Tongue (tissue), 2 donors: ENCODE data around the gene HDAC9. TPM values are rescaled to one million over a fixed set of nuclear protein-coding genes. Genes with fewer than 3 reads are reported as not detected.
"Not testable (repeated sequence)": the region's sequence is repeated elsewhere in the genome, so short reads cannot be mapped to it uniquely, and the experiment has no call there.

ENCODE experiments used
- DNase-seq: peaks from one replicate; pipeline ENCODE4 v3.0.0-alpha.2; 2015
- total RNA-seq: library from RNA; depleted of rRNA; stranded (reverse); fragments of >200 nt; gene quantifications from one replicate; pipeline ENCODE4 v1.2.3, GENCODE V29; 2014

Gene HDAC9
- total RNA-seq, 1 donor from 2014 or later: 56.2 TPM

- no peak for DNase-seq
These were observed 480.2 kb downstream of the HDAC9 start for GRCh38 chr7:18975689-18976280.

DNA sequence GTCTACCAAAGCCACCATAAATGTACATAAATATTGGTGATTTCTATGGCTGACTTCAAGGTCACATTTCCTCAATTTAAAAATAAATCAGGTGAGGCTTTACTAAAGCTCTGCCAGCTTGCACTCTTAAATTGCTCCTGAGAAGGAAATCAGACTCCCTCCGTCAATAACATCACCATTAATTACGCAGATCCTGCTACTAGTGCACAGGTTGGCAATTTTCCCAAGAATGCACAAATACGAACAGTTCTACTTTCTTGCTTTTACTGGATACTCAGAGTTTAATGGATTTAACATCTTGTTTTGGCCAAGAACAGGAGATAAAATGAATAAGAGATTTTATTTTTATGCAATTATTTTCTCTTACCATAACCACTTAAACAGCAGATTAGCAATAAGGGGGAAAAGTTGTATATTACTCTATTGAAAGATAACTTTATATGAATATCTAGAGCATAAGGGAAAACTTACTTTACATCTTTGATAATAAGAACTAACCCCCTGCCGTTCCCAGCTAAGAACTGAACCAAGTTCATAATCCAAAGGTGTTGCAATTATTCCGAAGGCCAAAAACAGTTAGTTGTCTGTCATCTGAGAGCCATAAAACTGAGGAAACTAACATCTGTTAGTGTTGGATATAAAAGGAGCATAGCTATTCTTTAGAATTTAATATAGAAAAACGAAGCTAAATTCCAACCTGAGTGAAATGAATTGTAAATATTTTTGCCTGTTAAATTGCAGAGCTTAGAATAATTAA, 481.3 kb downstream of the HDAC9 start:
- no peak for DNase-seq

DNA sequence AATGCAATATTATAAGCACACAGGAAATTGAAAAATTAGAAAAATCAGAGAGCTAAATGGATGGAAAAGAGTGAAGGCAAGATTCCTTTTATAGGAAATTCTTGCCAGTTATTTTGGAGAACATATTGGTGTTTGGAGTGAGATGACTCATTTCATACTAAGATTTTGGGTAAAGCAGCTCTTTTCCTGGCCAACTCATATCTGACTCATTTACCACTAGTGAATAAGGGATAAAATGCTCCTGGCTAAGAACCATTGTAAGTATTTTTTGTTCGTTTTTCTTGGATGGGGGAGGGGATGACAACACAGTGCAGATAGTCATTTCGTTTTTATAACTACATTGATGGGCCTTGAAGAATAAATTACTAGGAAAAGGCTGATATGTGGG, 482.6 kb downstream of the HDAC9 start:
- peak; percentile 15 for DNase-seq

GRCh38 chr7:18990700-18991099, 495.2 kb downstream of the HDAC9 start:
- DNase-seq: not testable (repeated sequence)

DNA sequence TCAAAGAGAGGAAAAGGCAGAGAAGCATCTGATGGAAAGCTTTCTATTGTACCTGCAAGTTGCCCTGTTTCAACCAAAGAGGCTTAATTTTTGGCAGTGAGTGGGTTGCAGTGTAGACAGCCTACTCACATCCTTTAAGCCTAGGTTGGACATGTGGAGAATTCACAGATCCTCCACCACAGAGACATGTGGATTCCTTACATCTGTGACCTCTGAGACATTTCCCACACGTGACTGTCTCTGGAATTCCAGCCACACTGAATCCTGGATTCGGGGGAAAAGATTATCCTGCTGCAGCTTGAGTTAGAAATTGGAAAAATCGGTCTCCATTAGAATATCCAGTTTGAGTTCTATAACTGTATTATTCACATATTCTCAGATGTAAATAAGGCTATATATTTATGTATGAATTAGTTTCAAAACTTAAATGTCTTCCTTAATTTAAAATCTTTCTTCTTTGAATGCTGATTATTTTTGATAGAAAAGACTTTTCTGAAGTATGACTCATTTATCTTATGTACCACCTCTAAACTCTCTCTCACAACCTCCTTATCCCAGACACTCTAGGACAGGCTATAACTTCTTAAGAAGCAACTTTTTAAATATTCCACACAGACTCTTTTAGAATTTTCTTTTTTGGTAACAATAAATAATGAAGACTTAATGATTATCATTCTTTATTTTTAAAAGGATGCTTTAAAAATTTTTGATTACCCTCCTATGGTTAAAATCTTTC, 498.6 kb downstream of the HDAC9 start:
- DNase-seq: no peak

DNA sequence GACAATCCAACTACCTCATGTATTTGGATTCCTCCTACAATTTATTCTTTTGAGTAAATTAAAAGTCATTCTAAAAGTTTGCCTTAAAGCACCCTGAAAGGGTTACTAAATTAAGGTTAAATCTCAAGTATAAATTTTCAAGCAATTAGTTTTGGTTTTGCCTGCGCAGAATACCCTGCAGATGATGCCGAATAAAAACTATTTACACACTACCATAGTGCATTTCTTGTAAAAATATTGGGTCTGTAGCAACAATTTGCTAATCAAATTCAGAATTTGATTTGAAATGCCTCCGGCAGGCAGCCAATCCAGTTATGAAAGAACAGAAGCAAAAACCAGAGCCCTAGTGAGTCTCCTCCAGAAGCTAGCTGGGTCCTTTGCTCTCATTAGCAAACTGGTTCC, 499.7 kb downstream of the HDAC9 start:
- peak; percentile 28 for DNase-seq

DNA sequence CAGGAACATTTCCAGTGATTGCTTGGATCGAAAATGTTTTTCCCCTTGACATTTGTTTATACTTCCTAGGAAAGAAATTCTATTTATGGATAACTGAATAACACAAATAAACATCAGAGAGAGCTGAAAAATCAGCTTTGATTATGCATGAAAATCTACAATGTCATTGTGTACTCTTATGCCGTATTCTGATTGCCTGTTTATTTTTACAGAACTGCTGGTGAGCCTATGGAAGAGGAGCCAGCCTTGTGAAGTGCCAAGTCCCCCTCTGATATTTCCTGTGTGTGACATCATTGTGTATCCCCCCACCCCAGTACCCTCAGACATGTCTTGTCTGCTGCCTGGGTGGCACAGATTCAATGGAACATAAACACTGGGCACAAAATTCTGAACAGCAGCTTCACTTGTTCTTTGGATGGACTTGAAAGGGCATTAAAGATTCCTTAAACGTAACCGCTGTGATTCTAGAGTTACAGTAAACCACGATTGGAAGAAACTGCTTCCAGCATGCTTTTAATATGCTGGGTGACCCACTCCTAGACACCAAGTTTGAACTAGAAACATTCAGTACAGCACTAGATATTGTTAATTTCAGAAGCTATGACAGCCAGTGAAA, 500.4 kb downstream of the HDAC9 start:
- peak; percentile 52 for DNase-seq

GRCh38 chr7:18996583-18996982, 501.0 kb downstream of the HDAC9 start:
- DNase-seq: no peak

- DNase-seq: no peak
These were observed 502.1 kb downstream of the HDAC9 start for GRCh38 chr7:18997477-18998150.

- DNase-seq: no peak
These were observed 504.9 kb downstream of the HDAC9 start for GRCh38 chr7:19000410-19000809.

GRCh38 chr7:19001854-19002253, 506.3 kb downstream of the HDAC9 start:
- no peak for DNase-seq

- peak; percentile 21 for DNase-seq
These were observed 513.8 kb downstream of the HDAC9 start for GRCh38 chr7:19009241-19009935.

DNA sequence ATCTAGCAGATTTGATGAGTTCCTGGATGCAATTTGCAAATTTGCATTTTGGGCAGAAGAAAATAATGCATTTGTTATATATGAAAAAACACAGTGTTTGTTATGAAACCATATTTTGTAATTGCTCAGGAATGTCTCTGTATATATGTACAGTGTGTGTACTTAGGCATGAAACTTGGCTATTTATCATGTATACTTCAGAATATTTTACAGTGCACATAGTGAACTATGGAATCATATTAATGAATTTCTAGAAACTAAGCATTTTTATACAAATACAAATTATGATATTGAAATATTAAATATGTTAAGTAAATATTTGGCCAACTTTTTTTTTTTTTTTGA, 514.4 kb downstream of the HDAC9 start:
- DNase-seq: no peak

GRCh38 chr7:19011212-19011611, 515.7 kb downstream of the HDAC9 start:
- DNase-seq: no peak

GRCh38 chr7:19015098-19015497, 519.5 kb downstream of the HDAC9 start:
- DNase-seq: no peak

DNA sequence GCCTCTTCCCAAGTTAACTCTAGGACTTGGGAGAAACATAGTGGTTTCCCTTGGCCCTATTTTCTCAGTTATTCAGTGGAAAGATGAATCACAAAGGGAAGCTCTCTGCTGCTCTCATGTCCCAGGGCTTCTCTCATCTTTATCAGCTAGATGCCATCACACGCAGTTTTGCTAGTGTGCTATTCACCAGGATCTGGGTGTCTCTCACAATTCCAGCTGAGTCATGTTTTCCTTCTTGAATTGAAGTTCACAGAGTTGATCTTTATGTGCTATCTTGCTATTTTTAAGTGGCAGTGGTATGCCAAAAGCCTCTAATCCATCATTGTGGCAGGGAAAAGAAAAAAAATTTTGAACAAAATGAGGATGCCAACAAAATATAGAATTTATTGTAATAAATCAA, 520.6 kb downstream of the HDAC9 start:
- no peak for DNase-seq

- no peak for DNase-seq
These were observed 521.8 kb downstream of the HDAC9 start for GRCh38 chr7:19017374-19017773.

- no peak for DNase-seq
These were observed 524.5 kb downstream of the HDAC9 start for GRCh38 chr7:19020062-19020461.

- DNase-seq: no peak
These were observed 525.2 kb downstream of the HDAC9 start for GRCh38 chr7:19020711-19021110.

- no peak for DNase-seq
These were observed 527.9 kb downstream of the HDAC9 start for GRCh38 chr7:19023477-19023876.

DNA sequence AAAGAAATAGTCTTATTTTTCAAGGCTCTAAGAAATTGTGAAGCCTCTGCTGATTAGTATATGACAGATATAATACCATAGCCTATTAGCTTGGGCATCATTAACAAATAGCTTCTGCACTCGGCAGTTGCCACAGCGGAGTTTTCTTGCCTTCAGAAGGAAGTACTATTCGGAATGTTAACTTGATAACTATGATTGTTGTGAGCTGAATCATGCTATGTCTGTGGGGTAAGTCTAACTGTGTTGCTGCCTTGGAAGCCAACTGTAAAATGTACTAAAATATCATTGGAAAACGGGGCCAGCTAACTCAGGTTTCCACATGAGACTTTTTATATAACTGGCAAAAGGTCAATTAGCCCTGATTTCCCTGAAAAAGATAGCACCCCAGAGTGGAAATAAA, 528.7 kb downstream of the HDAC9 start:
- no peak for DNase-seq

- DNase-seq: no peak
These were observed 531.3 kb downstream of the HDAC9 start for GRCh38 chr7:19026888-19027287.
